ENCODE measurements around the gene QTRT2. TPM values are rescaled to one million over a fixed set of nuclear protein-coding genes. Genes with fewer than 3 reads are reported as not detected.

Gene QTRT2
- total RNA-seq: 11.4 and 11.7 TPM in 2 replicates

DNA sequence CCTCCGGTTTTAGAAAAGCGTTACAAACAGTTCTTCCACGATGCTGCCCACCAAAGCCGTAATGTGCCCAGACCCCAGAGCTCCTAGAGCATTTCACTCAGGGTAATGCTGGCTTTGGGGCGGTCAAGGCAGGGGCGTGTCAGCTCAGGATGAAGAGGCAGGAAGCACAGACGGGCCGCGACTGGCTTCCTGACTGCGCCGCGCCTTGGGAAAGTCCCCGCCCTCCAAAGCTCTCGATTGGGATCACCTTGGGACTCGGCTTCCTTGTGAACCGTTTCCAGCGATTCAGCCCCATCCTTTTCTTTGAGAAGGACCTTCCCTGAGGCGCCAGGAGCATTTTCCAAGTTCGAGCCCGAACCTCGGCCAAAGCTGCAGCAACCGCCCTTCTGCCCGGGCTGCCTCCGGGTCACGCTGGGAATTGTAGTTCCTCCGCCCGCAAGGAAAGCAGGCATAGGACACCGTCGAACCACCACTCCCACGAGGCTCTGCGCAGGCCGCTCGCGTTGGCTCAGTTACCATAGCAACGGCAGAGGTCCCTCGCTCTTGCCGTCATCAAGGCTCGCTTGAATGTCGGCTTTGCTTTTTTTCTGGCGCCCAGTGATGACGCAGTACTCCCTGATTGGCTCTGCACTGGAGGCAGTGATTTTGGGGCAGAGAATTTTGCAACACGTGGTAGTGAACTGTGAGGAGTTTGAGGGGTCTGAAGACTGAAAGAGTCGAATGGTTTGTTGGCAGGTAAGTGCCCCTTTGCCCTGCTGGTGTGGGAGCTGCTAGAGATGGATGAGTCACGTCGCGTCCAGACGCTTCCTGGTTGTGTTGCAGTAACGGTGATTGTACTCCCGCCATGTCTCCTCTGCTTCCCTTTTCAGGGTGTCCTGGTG is at the start of gene QTRT2, which contains the start of gene CCDC191:
QTRT2 (plus strand) TSS at position 608 of the 881 bp plus-strand sequence. CDS start 8,521 bp downstream, outside the sequence.
CCDC191 (minus strand) TSS at position 397 of the 881 bp plus-strand sequence; CDS start at position 337, 60 bp downstream.

Other genes with a start within 250 kb of the QTRT2 start
- gene GRAMD1C, start 217.9 kb upstream of the QTRT2 start, total RNA-seq: 4.6 and 5.0 TPM in 2 replicates
- 0.17 and 0.30 TPM in 2 replicates for gene ZDHHC23, start 108.7 kb upstream of the QTRT2 start, total RNA-seq
- 0.59 and 1.0 TPM in 2 replicates for gene CCDC191, start 211 bp upstream of the QTRT2 start, total RNA-seq
- not detected in 2 replicates for gene DRD3, start 122.3 kb downstream of the QTRT2 start, total RNA-seq
- not detected in 2 replicates for gene ZNF80, start 180.8 kb downstream of the QTRT2 start, total RNA-seq
- not detected in 2 replicates for gene TIGIT, start 237.3 kb downstream of the QTRT2 start, total RNA-seq

Data from bronchus fibroblast of lung (primary cell).